ENCODE data around the gene KCNC4.

DNA sequence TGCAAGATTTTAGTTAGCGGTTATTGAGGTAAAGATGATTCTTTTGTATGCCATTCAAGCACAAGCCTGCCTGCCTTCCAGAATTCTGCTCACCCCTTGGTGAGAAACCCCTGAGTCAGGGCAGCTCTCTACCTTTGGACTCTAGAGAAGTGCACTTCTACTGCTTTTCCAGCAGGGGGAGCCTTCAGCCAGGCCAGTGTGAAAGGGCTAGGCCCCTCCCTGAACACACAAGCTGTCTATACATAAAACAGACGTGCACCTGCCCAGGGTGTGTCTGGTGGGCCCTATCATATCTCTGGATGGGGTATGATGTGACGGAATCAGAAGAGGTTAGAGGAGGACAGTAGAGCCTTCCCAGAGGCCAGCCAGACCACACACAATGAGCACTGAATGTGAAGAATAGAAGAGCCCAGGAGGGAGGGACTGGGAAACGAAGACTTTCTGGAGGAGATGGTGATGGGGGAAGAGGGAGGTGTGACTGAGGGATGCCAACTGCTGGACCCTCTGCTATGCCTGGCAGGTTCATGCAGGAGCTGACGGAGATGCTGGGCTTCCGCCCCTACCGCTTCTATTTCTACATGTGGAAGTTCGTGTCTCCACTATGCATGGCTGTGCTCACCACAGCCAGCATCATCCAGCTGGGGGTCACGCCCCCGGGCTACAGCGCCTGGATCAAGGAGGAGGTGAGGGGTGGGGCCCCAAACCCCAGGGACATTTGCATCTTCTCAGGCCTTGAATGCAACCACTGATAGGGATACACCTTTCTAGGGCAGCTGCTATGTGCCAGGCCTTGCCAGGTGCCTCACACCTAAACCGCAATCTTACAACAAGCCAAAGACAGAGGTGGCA, 13.0 kb upstream of the KCNC4 start:
- TF ChIP-seq, protein P1, sequence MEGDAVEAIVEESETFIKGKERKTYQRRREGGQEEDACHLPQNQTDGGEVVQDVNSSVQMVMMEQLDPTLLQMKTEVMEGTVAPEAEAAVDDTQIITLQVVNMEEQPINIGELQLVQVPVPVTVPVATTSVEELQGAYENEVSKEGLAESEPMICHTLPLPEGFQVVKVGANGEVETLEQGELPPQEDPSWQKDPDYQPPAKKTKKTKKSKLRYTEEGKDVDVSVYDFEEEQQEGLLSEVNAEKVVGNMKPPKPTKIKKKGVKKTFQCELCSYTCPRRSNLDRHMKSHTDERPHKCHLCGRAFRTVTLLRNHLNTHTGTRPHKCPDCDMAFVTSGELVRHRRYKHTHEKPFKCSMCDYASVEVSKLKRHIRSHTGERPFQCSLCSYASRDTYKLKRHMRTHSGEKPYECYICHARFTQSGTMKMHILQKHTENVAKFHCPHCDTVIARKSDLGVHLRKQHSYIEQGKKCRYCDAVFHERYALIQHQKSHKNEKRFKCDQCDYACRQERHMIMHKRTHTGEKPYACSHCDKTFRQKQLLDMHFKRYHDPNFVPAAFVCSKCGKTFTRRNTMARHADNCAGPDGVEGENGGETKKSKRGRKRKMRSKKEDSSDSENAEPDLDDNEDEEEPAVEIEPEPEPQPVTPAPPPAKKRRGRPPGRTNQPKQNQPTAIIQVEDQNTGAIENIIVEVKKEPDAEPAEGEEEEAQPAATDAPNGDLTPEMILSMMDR (conservative IDR thresholded peaks at IDR 0.05; ENCODE audit: low read length), result peak; percentile 94
- TF ChIP-seq EZH2phosphoT487 (IDR thresholded peaks at IDR 0.05; ENCODE audit: borderline replicate concordance, low read depth, low read length), result no peak
